HEK293 (cell line): ENCODE data around the gene PCGF1.

Experiments
- CTCF ChIA-PET: fragments of 350-600 bp; formaldehyde crosslinking; extraction: SDS; loops from one replicate; lab custom pipeline; 2021; ENCODE audit warnings: antibody characterized with exemption; lab: Yijun Ruan, JAX
- POLR2A ChIA-PET: fragments of 300-600 bp; formaldehyde crosslinking; extraction: SDS; loops from one replicate; lab custom pipeline; 2020; ENCODE audit warnings: antibody characterized with exemption, inconsistent platforms; lab: Yijun Ruan, JAX
- H3K27ac ChIP-seq: fragments of 200-500 bp; sonication (Bioruptor generic); 2 replicates; pipeline ENCODE4 v1.5.1; 2014; ENCODE audit warnings: low read depth, low read length, control low read depth, inconsistent platforms; ENCODE audit errors: extremely low read depth
- H3K36me3 ChIP-seq, 2 experiments: fragments of 200-500 bp in 1 of 2; sonication (Bioruptor generic) in 1 of 2; 1 replicate in 1 of 2; 2 replicates in 1 of 2; pipeline ENCODE4 v1.5.1; 2014 to 2017; ENCODE audit warnings: inconsistent platforms in 2 of 2, low read length in 2 of 2; ENCODE audit not compliant: control insufficient read depth in 2 of 2, insufficient read depth in 1 of 2
- H3K4me1 ChIP-seq: fragments of 200-500 bp; sonication (Bioruptor generic); 2 replicates; pipeline ENCODE4 v1.5.1; 2014; ENCODE audit warnings: mild to moderate bottlenecking, low read length, inconsistent platforms; ENCODE audit not compliant: control insufficient read depth, insufficient read depth
- H3K4me3 ChIP-seq: 2 replicates; pipeline ENCODE4 v1.5.1; 2011; ENCODE audit warnings: low read depth, mild to moderate bottlenecking, control low read depth, low read length, moderate library complexity
- H3K9me3 ChIP-seq: fragments of 200-500 bp; sonication (Bioruptor generic); 2 replicates; pipeline ENCODE4 v1.5.1; 2014; ENCODE audit warnings: low read depth, low read length, inconsistent platforms; ENCODE audit not compliant: control insufficient read depth, insufficient read depth
- EGR2 ChIP-seq: fragments of 450-650 bp; formaldehyde crosslinking; IDR thresholded peaks from 2 replicates; pipeline ENCODE4 v1.5.1; 2016; ENCODE audit warnings: low read depth, missing biosample characterization, missing genetic modification characterization
- GLIS1 ChIP-seq: fragments of 450-650 bp; formaldehyde crosslinking; IDR thresholded peaks from 2 replicates; pipeline ENCODE4 v1.5.1; 2016; ENCODE audit warnings: missing biosample characterization, missing genetic modification characterization
- INSM2 ChIP-seq: fragments of 450-650 bp; formaldehyde crosslinking; IDR thresholded peaks from 2 replicates; pipeline ENCODE4 v1.5.1; 2016; ENCODE audit warnings: missing biosample characterization, missing genetic modification characterization
- KLF16 ChIP-seq: fragments of 450-650 bp; formaldehyde crosslinking; IDR thresholded peaks from 2 replicates; pipeline ENCODE4 v1.5.1; 2017; ENCODE audit warnings: missing biosample characterization, missing genetic modification characterization
- KLF17 ChIP-seq: fragments of 450-650 bp; formaldehyde crosslinking; IDR thresholded peaks from 2 replicates; pipeline ENCODE4 v1.5.1; 2016; ENCODE audit warnings: missing biosample characterization, missing genetic modification characterization
- MEIS1 ChIP-seq: sonication (generic); formaldehyde crosslinking; IDR thresholded peaks from 2 replicates; pipeline ENCODE4 v1.8.1; 2022; ENCODE audit warnings: missing genetic modification reagents, mild to moderate bottlenecking, borderline replicate concordance
- MZF1 ChIP-seq: fragments of 450-650 bp; formaldehyde crosslinking; IDR thresholded peaks from 2 replicates; pipeline ENCODE4 v1.5.1; 2017; ENCODE audit warnings: missing biosample characterization, missing genetic modification characterization, borderline replicate concordance
- PRDM10 ChIP-seq: fragments of 450-650 bp; formaldehyde crosslinking; IDR thresholded peaks from 2 replicates; pipeline ENCODE4 v1.5.1; 2016; ENCODE audit warnings: missing biosample characterization, missing genetic modification characterization
- SP2 ChIP-seq: fragments of 450-650 bp; formaldehyde crosslinking; IDR thresholded peaks from 2 replicates; pipeline ENCODE4 v1.5.1; 2016; ENCODE audit warnings: missing biosample characterization, missing genetic modification characterization
- ZBTB7A ChIP-seq: fragments of 450-650 bp; formaldehyde crosslinking; IDR thresholded peaks from 2 replicates; pipeline ENCODE4 v1.5.1; 2016; ENCODE audit warnings: low read depth, missing biosample characterization, missing genetic modification characterization
- ZNF138 ChIP-seq: fragments of 450-650 bp; formaldehyde crosslinking; IDR thresholded peaks from 2 replicates; pipeline ENCODE4 v1.5.1; 2016; ENCODE audit warnings: missing biosample characterization, missing genetic modification characterization, borderline replicate concordance
- ZNF26 ChIP-seq: fragments of 450-650 bp; formaldehyde crosslinking; IDR thresholded peaks from 2 replicates; pipeline ENCODE4 v1.5.1; 2016; ENCODE audit warnings: missing biosample characterization, missing genetic modification characterization
- ZNF292 ChIP-seq: fragments of 450-650 bp; formaldehyde crosslinking; IDR thresholded peaks from 2 replicates; pipeline ENCODE4 v1.5.1; 2016; ENCODE audit warnings: low read depth, missing biosample characterization, missing genetic modification characterization, borderline replicate concordance
- ZNF518A ChIP-seq: fragments of 450-650 bp; formaldehyde crosslinking; conservative IDR thresholded peaks from 2 replicates; pipeline ENCODE4 v1.5.1; 2016; ENCODE audit warnings: low read depth, missing biosample characterization, missing genetic modification characterization
- ZNF561 ChIP-seq: fragments of 450-650 bp; IDR thresholded peaks from 2 replicates; pipeline ENCODE4 v1.5.1; 2018; ENCODE audit warnings: missing biosample characterization, missing genetic modification characterization, borderline replicate concordance
- ZNF596 ChIP-seq: fragments of 450-650 bp; IDR thresholded peaks from 2 replicates; pipeline ENCODE4 v1.5.0; 2018; ENCODE audit warnings: missing biosample characterization, mild to moderate bottlenecking, missing genetic modification characterization, moderate library complexity
- ZNF623 ChIP-seq: fragments of 450-650 bp; formaldehyde crosslinking; IDR thresholded peaks from 2 replicates; pipeline ENCODE4 v1.5.1; 2016; ENCODE audit warnings: missing biosample characterization, missing genetic modification characterization
- ZNF837 ChIP-seq: fragments of 450-650 bp; formaldehyde crosslinking; IDR thresholded peaks from 2 replicates; pipeline ENCODE4 v1.5.1; 2016; ENCODE audit warnings: missing biosample characterization, missing genetic modification characterization
- ZXDB ChIP-seq: fragments of 450-650 bp; formaldehyde crosslinking; IDR thresholded peaks from 2 replicates; pipeline ENCODE4 v1.5.1; 2016; ENCODE audit warnings: missing biosample characterization, missing genetic modification characterization

Gene PCGF1

GRCh38 chr2:74511104-74511989 lies 3.9 kb upstream of the PCGF1 start:
- Histone ChIP-seq H3K4me3 (no peak overlapping the region), H3K9me3 (no peaks in the 10 kb centered on the region), H3K36me3 (no peaks in the 10 kb centered on the region), H3K4me1 (peaks cover 4% of the 10 kb centered on the region; the same call in 1 of the 2 replicates), H3K27ac (no peak overlapping the region)
- TF ChIP-seq SP2 (tag by site-specific recombination) (no peak), EGR2 (tag by site-specific recombination) (no peak), INSM2 (tag by site-specific recombination) (no peak), ZNF561 (tag by site-specific recombination) (no peak), ZNF596 (tag by site-specific recombination) (no peak), PRDM10 (tag by site-specific recombination) (peak; percentile 65)
- POLR2A ChIA-PET = interaction anchor here (0.6 to 2.3 kb wide), 5 partner anchors 10 to 427 kb away, joined by 3 to 13 read pairs (median 4); partner anchors contain the start of genes AUP1, CCDC142, HTRA2 and TTC31
- CTCF ChIA-PET = interaction anchor here (1.2 kb wide), 1 partner anchor 78 kb away, joined by 3 read pairs; no protein-coding TSS in a partner anchor

GRCh38 chr2:74510272-74510671 lies 2.8 kb upstream of the PCGF1 start:
- Histone ChIP-seq H3K27ac (no peak overlapping the region), H3K4me3 (no peak overlapping the region), H3K9me3 (no peaks in the 10 kb centered on the region), H3K4me1 (peaks cover 4% of the 10 kb centered on the region; the same call in 1 of the 2 replicates), H3K36me3 (peaks cover 4 to 8% of the 10 kb centered on the region in 2 experiments; a peak in 1 of 3 replicates)
- no peak for TF ChIP-seq ZNF292 (tag by site-specific recombination)
- no peak for TF ChIP-seq MEIS1 (CRISPR knock-in tag)
- TF ChIP-seq KLF16 (tag by site-specific recombination) = no peak
- no peak for TF ChIP-seq MZF1 (tag by site-specific recombination)
- TF ChIP-seq ZNF837 (tag by site-specific recombination) = no peak
- TF ChIP-seq ZBTB7A (tag by site-specific recombination) = no peak
- TF ChIP-seq GLIS1 (tag by site-specific recombination) = no peak
- no peak for TF ChIP-seq ZNF138 (tag by site-specific recombination)
- TF ChIP-seq ZNF623 (tag by site-specific recombination) = no peak
- no peak for TF ChIP-seq KLF17 (tag by site-specific recombination)
- TF ChIP-seq ZNF518A (tag by site-specific recombination) = no peak
- no peak for TF ChIP-seq ZNF26 (tag by site-specific recombination)
- no peak for TF ChIP-seq ZXDB (tag by site-specific recombination)
- POLR2A ChIA-PET = interaction anchor here (0.8 to 2.3 kb wide), 4 partner anchors 9 to 52 kb away, joined by 3 to 13 read pairs (median 5); partner anchors contain the start of genes AUP1, CCDC142, HTRA2 and TTC31
- CTCF ChIA-PET = interaction anchor here (0.8 to 1.2 kb wide), 5 partner anchors 19 to 175 kb away, joined by 3 to 4 read pairs (median 3); partner anchors contain the start of genes AUP1 and HTRA2
